ENCODE results near the gene GSKIP.

Gene GSKIP

GRCh38 chr14:96415559-96415958, 52.2 kb downstream of the GSKIP start:
- DNase-seq (ENCODE audit: extremely low read depth in 1 of 2, low read depth in 1 of 2): no peak

GRCh38 chr14:96416292-96416691, 53.0 kb downstream of the GSKIP start:
- no peak for DNase-seq (ENCODE audit: extremely low read depth in 1 of 2, low read depth in 1 of 2)

DNA sequence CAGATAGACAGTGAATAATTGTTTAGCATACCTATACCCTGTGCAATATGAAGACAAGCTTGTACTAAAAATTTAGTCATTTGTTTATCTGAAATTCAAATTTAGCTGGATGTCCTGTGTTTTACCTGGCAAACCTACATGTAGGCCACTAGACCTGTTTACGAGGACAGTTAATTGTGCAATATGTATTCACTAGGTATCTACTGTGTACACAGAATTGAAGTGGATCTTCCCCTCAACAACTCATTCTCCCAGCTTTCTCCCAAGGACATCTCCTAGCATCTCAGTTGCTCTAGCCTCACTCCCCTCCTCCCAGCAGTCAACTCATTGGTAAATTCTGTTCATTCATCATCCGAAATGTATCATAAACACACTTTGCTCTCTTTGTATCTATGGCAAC, 53.9 kb downstream of the GSKIP start:
- no peak for DNase-seq (ENCODE audit: extremely low read depth in 1 of 2, low read depth in 1 of 2)

DNA sequence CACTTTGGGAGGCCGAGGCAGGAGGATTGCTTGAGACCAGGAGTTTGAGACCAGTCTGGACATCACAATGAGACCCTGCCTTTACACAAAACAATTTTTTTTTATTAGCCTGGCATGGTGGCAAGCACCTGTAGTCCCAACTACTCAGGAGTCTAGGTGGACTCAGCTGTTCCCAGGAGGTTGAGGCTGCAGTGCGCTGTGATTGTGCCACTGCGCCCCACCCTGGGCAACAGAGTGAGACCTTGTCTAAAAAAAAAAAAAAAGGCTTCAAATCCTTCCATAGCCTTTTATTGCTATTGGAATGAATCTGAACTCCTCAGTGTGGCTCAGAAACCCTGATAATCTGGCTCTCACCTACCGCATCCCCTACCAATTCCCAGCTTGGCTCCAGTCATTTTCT, 54.7 kb downstream of the GSKIP start:
- no peak for DNase-seq (ENCODE audit: extremely low read depth in 1 of 2, low read depth in 1 of 2)

DNA sequence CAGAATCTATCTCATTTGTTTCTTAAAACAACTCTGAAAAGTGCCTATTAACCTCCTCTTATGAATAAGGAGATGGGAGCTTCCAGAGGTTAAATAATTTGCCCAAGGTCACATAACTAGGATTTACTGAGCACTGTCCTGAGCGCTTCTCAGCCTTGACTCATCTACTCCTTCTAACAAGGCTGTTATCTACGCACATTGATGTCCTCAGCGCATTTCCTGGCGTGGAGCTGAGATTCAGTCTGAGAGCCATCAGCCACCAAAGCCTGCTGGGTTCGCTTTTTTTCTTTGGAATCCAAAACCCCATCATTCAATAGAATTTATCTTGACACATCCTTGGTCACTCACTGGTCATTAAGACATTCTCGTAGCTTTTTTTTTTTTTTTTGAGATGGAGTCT, 57.9 kb downstream of the GSKIP start:
- no peak for DNase-seq (ENCODE audit: extremely low read depth in 1 of 2, low read depth in 1 of 2)

- no peak for DNase-seq (ENCODE audit: extremely low read depth in 1 of 2, low read depth in 1 of 2)
Observed at GRCh38 chr14:96422992-96423391, 59.7 kb downstream of the GSKIP start.

GRCh38 chr14:96423446-96424108, 60.3 kb downstream of the GSKIP start:
- DNase-seq (ENCODE audit: extremely low read depth in 1 of 2, low read depth in 1 of 2): no peak

GRCh38 chr14:96424109-96424989, 61.0 kb downstream of the GSKIP start:
- DNase-seq (ENCODE audit: extremely low read depth in 1 of 2, low read depth in 1 of 2): no peak

DNA sequence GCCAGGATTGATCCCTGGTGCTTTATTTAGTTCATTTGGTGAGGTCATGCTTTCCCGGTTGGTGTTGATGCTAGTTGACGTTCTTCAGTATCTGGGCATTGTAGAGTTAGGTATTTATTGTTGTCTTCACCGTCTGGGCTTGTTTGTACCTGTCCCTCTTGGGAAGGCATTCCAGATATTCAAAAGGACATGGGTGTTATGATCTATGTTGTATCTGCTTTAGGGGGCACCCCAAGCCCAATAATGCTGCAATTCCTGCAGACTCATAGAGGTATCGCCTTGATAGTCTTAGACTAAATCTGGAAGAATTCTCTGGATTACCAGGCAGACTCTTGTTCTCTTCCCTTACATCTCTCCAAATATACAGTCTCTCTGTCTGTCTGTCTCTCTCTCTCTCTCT, 70.7 kb downstream of the GSKIP start:
- DNase-seq (ENCODE audit: extremely low read depth in 1 of 2, low read depth in 1 of 2): no peak
